Panc1 (cell line): ENCODE measurements around the gene ATF3.

Experiments
- POLR2AphosphoS5 ChIP-seq: IDR thresholded peaks from 2 replicates; pipeline ENCODE4 v1.6.1; 2012; ENCODE audit warnings: mild to moderate bottlenecking, low read depth, low read length, moderate library complexity
- SIN3A ChIP-seq: IDR thresholded peaks from 2 replicates; pipeline ENCODE4 v1.6.1; 2012; ENCODE audit warnings: low read depth, mild to moderate bottlenecking, low read length, moderate library complexity, borderline replicate concordance; ENCODE audit not compliant: insufficient read depth
- TF ChIP-seq, protein P1 (sequence below): fragments of 450-650 bp; IDR thresholded peaks from 2 replicates; pipeline ENCODE4 v1.5.1; 2017; ENCODE audit warnings: mild to moderate bottlenecking

DNA sequence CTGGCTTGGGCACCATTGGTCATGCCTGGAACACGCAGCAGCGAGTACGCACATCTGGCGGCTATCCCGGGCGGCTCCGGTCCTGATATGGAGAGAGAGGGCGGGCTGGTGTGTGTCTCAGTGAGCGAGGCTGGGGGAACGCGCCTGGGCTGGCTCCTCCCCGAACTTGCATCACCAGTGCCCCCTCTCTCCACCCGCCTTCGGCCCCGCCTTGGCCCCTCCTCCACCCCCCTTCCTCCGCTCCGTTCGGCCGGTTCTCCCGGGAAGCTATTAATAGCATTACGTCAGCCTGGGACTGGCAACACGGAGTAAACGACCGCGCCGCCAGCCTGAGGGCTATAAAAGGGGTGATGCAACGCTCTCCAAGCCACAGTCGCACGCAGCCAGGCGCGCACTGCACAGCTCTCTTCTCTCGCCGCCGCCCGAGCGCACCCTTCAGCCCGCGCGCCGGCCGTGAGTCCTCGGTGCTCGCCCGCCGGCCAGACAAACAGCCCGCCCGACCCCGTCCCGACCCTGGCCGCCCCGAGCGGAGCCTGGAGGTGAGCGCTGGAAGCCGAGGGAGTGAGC lies at the start of gene ATF3:
- TF ChIP-seq, protein P1, sequence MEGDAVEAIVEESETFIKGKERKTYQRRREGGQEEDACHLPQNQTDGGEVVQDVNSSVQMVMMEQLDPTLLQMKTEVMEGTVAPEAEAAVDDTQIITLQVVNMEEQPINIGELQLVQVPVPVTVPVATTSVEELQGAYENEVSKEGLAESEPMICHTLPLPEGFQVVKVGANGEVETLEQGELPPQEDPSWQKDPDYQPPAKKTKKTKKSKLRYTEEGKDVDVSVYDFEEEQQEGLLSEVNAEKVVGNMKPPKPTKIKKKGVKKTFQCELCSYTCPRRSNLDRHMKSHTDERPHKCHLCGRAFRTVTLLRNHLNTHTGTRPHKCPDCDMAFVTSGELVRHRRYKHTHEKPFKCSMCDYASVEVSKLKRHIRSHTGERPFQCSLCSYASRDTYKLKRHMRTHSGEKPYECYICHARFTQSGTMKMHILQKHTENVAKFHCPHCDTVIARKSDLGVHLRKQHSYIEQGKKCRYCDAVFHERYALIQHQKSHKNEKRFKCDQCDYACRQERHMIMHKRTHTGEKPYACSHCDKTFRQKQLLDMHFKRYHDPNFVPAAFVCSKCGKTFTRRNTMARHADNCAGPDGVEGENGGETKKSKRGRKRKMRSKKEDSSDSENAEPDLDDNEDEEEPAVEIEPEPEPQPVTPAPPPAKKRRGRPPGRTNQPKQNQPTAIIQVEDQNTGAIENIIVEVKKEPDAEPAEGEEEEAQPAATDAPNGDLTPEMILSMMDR = no peak
- peak; percentile 94 for TF ChIP-seq POLR2AphosphoS5
- peak; percentile 73; the same call in 1 of the 2 replicates for TF ChIP-seq SIN3A
